Activated CD8-positive, alpha-beta memory T cell treated with anti-CD3 and anti-CD28 coated beads, Interleukin-2, amount 50 U/mL, for 1 hour (primary cell): Measurements from ENCODE around the gene BTN2A1.
"Not testable (repeated sequence)": the region's sequence is repeated elsewhere in the genome, so short reads cannot be mapped to it uniquely, and the experiment has no call there.

Experiments used
- DNase-seq: peaks from one replicate; pipeline ENCODE4 v3.0.0-alpha.2; 2020; ENCODE audit errors: extremely low read depth

The BTN2A1 gene

DNA sequence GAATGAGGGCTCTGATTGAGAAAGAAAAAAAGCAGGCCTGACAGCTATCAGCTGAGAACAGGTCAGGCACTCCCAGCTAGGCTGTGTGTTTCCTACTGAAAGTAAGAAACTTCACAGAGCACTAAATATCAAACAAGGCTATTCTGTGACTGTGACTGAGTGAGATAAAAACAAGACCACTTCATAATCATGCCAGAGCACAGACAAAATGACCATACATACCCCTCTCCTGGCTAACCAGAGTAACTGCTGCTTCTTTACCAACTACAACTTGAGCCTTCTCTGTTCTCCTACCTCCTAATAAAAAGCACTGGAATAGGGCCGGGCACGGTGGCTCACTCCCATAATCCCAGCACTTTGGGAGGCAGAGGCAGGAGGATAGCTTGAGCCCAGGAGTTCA is 35.5 kb downstream of the BTN2A1 start:
- DNase-seq: no peak

- DNase-seq: no peak
Observed at GRCh38 chr6:26494117-26494516, 36.4 kb downstream of the BTN2A1 start.

GRCh38 chr6:26495281-26495680 is 37.5 kb downstream of the BTN2A1 start:
- no peak for DNase-seq

- DNase-seq: no peak
Observed at GRCh38 chr6:26497610-26498009, 39.9 kb downstream of the BTN2A1 start.

GRCh38 chr6:26500102-26500501 is 42.3 kb downstream of the BTN2A1 start, which contains the start of gene BTN1A1:
BTN1A1 (plus strand) TSS chr6:26500303; CDS start chr6:26501287, 984 bp downstream.
- DNase-seq: no peak

- no peak for DNase-seq
Observed at GRCh38 chr6:26501482-26501986, 43.8 kb downstream of the BTN2A1 start.

- DNase-seq: no peak
Observed at GRCh38 chr6:26502165-26502564, 44.4 kb downstream of the BTN2A1 start.

- no peak for DNase-seq
Observed at GRCh38 chr6:26502626-26503025, 44.9 kb downstream of the BTN2A1 start.

GRCh38 chr6:26507658-26508057 is 49.9 kb downstream of the BTN2A1 start:
- no peak for DNase-seq

- not testable (repeated sequence) for DNase-seq
Observed at GRCh38 chr6:26511033-26511432, 53.3 kb downstream of the BTN2A1 start.

DNA sequence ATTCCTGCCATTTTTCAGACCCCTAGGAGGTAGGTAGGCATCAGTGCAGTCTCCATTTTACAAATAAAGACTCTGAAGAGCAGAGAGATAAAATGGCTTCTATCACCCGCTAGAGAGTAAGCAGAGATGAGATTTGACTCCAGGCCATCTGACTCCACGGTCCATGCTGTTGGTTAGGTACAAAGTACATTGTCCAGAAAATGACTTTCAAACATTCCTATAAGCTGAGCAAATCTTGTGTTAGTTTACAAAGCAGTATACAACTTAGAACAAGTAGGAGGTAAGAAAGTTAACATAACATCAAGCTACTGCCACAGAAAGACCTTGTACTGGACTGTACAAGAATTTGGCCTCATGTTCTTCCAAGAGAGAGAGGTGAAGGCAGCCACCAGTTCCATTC is 57.2 kb downstream of the BTN2A1 start:
- no peak for DNase-seq

DNA sequence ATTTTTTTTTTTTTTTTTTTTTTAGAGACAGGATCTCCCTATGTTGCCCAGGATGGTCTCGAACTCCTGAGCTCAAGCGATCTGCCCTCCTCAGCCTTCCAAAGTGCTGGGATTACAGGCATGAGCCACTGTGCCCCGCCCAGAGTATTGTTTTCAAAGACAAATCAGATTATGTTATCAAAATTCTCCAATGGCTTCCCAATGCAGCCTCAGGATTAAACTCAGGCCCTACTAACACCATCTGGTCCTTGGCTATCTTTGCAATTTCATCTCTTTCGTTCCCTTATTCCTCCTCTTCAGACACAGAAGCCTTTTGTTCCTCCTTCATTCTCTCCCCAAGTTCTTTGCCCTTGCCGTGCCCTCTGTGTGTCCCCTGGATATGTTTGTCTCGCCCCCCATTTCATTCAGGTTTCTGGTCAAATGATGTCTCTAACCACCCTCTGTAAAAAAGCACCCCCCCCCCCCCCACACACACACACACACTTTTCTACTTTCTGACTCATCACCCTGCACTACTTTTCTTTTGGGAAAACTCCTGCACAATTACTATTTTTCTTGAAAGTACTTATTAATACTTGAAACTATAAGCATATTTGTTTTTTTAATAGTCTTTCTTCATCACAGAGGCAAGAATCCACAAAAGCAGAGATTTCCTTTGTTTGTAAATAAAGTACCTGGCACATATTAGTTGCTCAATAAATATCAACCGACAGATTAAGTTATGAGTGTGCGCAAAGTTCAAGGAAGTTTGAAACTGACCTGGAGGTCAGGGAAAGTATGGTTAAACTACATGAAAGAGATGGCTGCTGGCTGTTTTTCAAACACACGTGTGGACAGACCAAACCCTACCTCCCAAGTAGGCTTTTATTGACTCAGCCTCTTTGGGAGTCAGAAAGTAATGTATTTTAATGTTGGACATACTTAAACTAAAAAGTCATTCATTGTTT is 59.0 kb downstream of the BTN2A1 start:
- DNase-seq: no peak
